HepG2 (cell line): ENCODE measurements around the gene CROT. TPM values are rescaled to one million over a fixed set of nuclear protein-coding genes. Genes with fewer than 3 reads are reported as not detected.

Source experiments
- ATAC-seq: fragments of 200-7000 bp; cut with Tn5 transposase; 3 replicates; pipeline ENCODE4 v1.9.1; 2020; ENCODE audit warnings: mild to moderate bottlenecking, moderate library complexity
- BruUV-seq: library from RNA; stranded (reverse); fragments of 400-500 nt; replicated peaks from 2 replicates; lab custom pipeline; 2021; lab: Mats Ljungman, UMichigan
- CTCF ChIA-PET: fragments of 300-600 bp; formaldehyde crosslinking; extraction: SDS; loops from one replicate; lab custom pipeline; 2021; ENCODE audit warnings: low total read pairs, inconsistent platforms, low intra/inter-chr PET ratio; lab: Yijun Ruan, JAX
- POLR2A ChIA-PET: fragments of 350-600 bp; sonication (Branson Sonifier 250); formaldehyde crosslinking; loops from one replicate; lab custom pipeline; 2020; ENCODE audit warnings: antibody characterized with exemption, inconsistent platforms; lab: Yijun Ruan, JAX
- DNase-seq: peaks from one replicate; pipeline ENCODE4 v3.0.0-alpha.2; 2015; ENCODE audit warnings: low spot score
- FAIRE-seq: peaks from 3 replicates; lab custom pipeline; 2011; peaks lifted over from hg19 to GRCh38; lab: Jason Lieb, UNC
- H2AFZ ChIP-seq: one replicate; pipeline ENCODE4 v1.6.1; 2011; ENCODE audit warnings: low read length, inconsistent platforms
- H3K27ac ChIP-seq: fragments of 300-600 bp; 3 replicates; pipeline ENCODE4 v1.8.0; 2011; ENCODE audit warnings: mixed run types, mild to moderate bottlenecking, mixed read lengths, low read length, inconsistent platforms; ENCODE audit not compliant: insufficient read depth; ENCODE audit errors: extremely low read length
- H3K27me3 ChIP-seq, 2 experiments: fragments of 200-600 bp in 1 of 2; 2 replicates in 1 of 2; 3 replicates in 1 of 2; pipeline versions ENCODE4 v1.6.0 to v1.8.0; 2011; ENCODE audit warnings: low read length in 2 of 2, mild to moderate bottlenecking in 2 of 2, moderate library complexity in 2 of 2, inconsistent platforms in 1 of 2; ENCODE audit not compliant: insufficient read depth in 2 of 2, control insufficient read depth in 1 of 2
- H3K36me3 ChIP-seq, 2 experiments: fragments of 200-600 bp in 1 of 2; replicated peaks in 1 of 2; 2 replicates in 1 of 2; 3 replicates in 1 of 2; pipeline versions ENCODE4 v1.5.1 to v1.8.0; 2011; ENCODE audit warnings: low read length in 2 of 2, inconsistent platforms in 1 of 2; ENCODE audit not compliant: insufficient read depth in 2 of 2, control insufficient read depth in 1 of 2
- H3K4me1 ChIP-seq: 2 replicates; pipeline ENCODE4 v1.5.1; 2012; ENCODE audit warnings: low read length, inconsistent platforms; ENCODE audit not compliant: insufficient read depth
- H3K4me2 ChIP-seq: 2 replicates; pipeline ENCODE4 v1.6.0; 2011; ENCODE audit warnings: low read depth, low read length, inconsistent platforms
- H3K4me3 ChIP-seq, 3 experiments: fragments of 200-600 bp in 1 of 3; sonication (generic), shearing (Covaris generic) in 1 of 3; replicated peaks in 1 of 3; 2 replicates each; pipeline ENCODE4 v1.5.1; 2011 to 2016; ENCODE audit warnings: low read length in 3 of 3, inconsistent platforms in 2 of 3, low read depth in 2 of 3, mild to moderate bottlenecking in 2 of 3, control low read depth in 1 of 3, mixed read lengths in 1 of 3; ENCODE audit not compliant: insufficient read depth in 1 of 3
- H3K79me2 ChIP-seq: one replicate; pipeline ENCODE4 v1.6.1; 2011; ENCODE audit warnings: low read length, inconsistent platforms; ENCODE audit not compliant: insufficient read depth
- H3K9ac ChIP-seq: 2 replicates; pipeline ENCODE4 v1.6.0; 2011; ENCODE audit warnings: mild to moderate bottlenecking, low read depth, low read length, inconsistent platforms; ENCODE audit not compliant: insufficient read depth
- H3K9me3 ChIP-seq: 2 replicates; pipeline ENCODE4 v1.5.1; 2012; ENCODE audit warnings: mild to moderate bottlenecking, low read length
- H4K20me1 ChIP-seq: 2 replicates; pipeline ENCODE4 v1.6.0; 2011; ENCODE audit warnings: inconsistent platforms, mild to moderate bottlenecking, low read length, moderate library complexity; ENCODE audit not compliant: insufficient read depth
- HOXA7 ChIP-seq: sonication (generic); formaldehyde crosslinking; IDR thresholded peaks from 2 replicates; pipeline ENCODE4 v1.8.1; 2022; ENCODE audit warnings: mild to moderate bottlenecking, missing genetic modification reagents, moderate library complexity
- MED8 ChIP-seq: sonication (generic); formaldehyde crosslinking; IDR thresholded peaks from 2 replicates; pipeline ENCODE4 v1.8.1; 2023; ENCODE audit warnings: mild to moderate bottlenecking, missing genetic modification reagents; ENCODE audit not compliant: insufficient replicate concordance
- NAIF1 ChIP-seq: sonication (generic); formaldehyde crosslinking; IDR thresholded peaks from 2 replicates; pipeline ENCODE4 v1.5.0; 2020; ENCODE audit warnings: mild to moderate bottlenecking, missing genetic modification reagents, borderline replicate concordance
- RAD51 ChIP-seq: fragments of 450-650 bp; IDR thresholded peaks from 2 replicates; pipeline ENCODE4 v1.6.1; 2016; ENCODE audit warnings: borderline replicate concordance
- SRSF4 ChIP-seq: fragments of 200-400 bp; formaldehyde crosslinking; IDR thresholded peaks from one replicate; pipeline ENCODE4 v1.6.1; 2018; ENCODE audit warnings: mild to moderate bottlenecking, low read depth, low read length, moderate library complexity; ENCODE audit not compliant: poor library complexity, severe bottlenecking
- ZGPAT ChIP-seq: IDR thresholded peaks from 2 replicates; pipeline ENCODE4 v1.6.1; 2016; ENCODE audit warnings: mild to moderate bottlenecking
- ZMYM4 ChIP-seq: sonication (generic); formaldehyde crosslinking; IDR thresholded peaks from 2 replicates; pipeline ENCODE4 v1.8.1; 2023; ENCODE audit warnings: mild to moderate bottlenecking, missing genetic modification reagents
- ZNF883 ChIP-seq: sonication (generic); formaldehyde crosslinking; IDR thresholded peaks from 2 replicates; pipeline ENCODE4 v1.5.1; 2020; ENCODE audit warnings: mild to moderate bottlenecking, missing genetic modification reagents; ENCODE audit errors: not compliant biosample characterization
- ZSCAN31 ChIP-seq: sonication (generic); formaldehyde crosslinking; IDR thresholded peaks from 2 replicates; pipeline ENCODE4 v1.5.0; 2020; ENCODE audit warnings: low read depth, mild to moderate bottlenecking, missing genetic modification reagents
- WGBS: methylation state at CpG from one replicate; pipeline ENCODE4 v1.1.6; 2017; ENCODE audit warnings: low lambda C conversion rate; 5-methylcytosine and 5-hydroxymethylcytosine counted together
- in situ Hi-C: cut with HindIII; loops from 2 replicates; pipeline ENCODE4 v1.10.0; 2017; ENCODE audit warnings: low pct_unique_long_range_greater_than_20kb; ENCODE audit not compliant: extremely low pct_ligation_motif_present
- intact Hi-C: fragments of 100-400 bp; cut with micrococcal nuclease; formaldehyde crosslinking; loops from one replicate; pipeline ENCODE4 v1.10.0; 2022; ENCODE audit not compliant: unreplicated experiment
- polyA plus RNA-seq, 8 experiments: library from polyadenylated mRNA; depleted of rRNA in 3 of 8; stranded (reverse) in 7 of 8; unstranded in 1 of 8; fragments of >200 nt; fragmentation: Illumina TruSeq in 4 of 8; extraction: Trizol in 4 of 8; gene quantifications; 2 replicates each; pipeline versions ENCODE4 v1.2.1 to v1.2.3, GENCODE V29; 2011 to 2016; ENCODE audit warnings: low read depth in 4 of 8, missing spikeins in 1 of 8, mixed read lengths in 1 of 8; ENCODE audit not compliant: insufficient read depth in 1 of 8
- total RNA-seq, 5 experiments: library from RNA; depleted of rRNA; stranded (reverse); fragments of >200 nt; fragmentation: Illumina TruSeq; extraction: Trizol; gene quantifications; 2 replicates each; pipeline ENCODE4 v1.2.3, GENCODE V29; 2016; ENCODE audit warnings: low read depth in 1 of 5

The CROT gene
- total and polyA plus RNA-seq, 2 of the 13 experiments (the other 11 are each of a cell fraction or from before 2014, with no cell fraction given), result 5.0 to 13.7 TPM

- no peak for TF ChIP-seq MED8 (CRISPR knock-in tag)
- TF ChIP-seq HOXA7 (CRISPR knock-in tag), result no peak
- TF ChIP-seq RAD51, result no peak
- TF ChIP-seq, all 625 proteins: peak for 10
Measured at GRCh38 chr7:87328281-87328680, 17.2 kb upstream of the CROT start (continued).

GRCh38 chr7:87330316-87330715, 15.1 kb upstream of the CROT start:
- BruUV-seq, result no TSS peak
- CTCF ChIA-PET, result no interaction called here
- H3K9me3 ChIP-seq, result peaks cover 51% of the 10 kb centered on the region
- in situ Hi-C loops, result no loop called here
- H2AFZ ChIP-seq, result no peak overlapping the region
- H3K9ac ChIP-seq, result no peak overlapping the region
- H4K20me1 ChIP-seq, result no peaks in the 10 kb centered on the region
- no peaks in the 10 kb centered on the region for H3K79me2 ChIP-seq
- no peak for DNase-seq
- FAIRE-seq, result no peak
- H3K4me3 ChIP-seq, result no peak overlapping the region
- peak overlapping the region; percentile 31 for H3K27ac ChIP-seq
- 0 out of 3 replicates have a peak, but pooled peaks have one; percentile 22 for ATAC-seq
- peaks cover 28% of the 10 kb centered on the region for H3K4me1 ChIP-seq
- H3K27me3 ChIP-seq, result no peaks in the 10 kb centered on the region
- H3K36me3 ChIP-seq, result no peaks in the 10 kb centered on the region
- TF ChIP-seq MED8 (CRISPR knock-in tag) (no peak), SRSF4 (no peak), ZMYM4 (CRISPR knock-in tag) (0 out of 2 replicates have a peak, but pooled peaks have one; percentile 11), ZGPAT (CRISPR knock-in tag) (no peak), ZSCAN31 (CRISPR knock-in tag) (no peak), ZNF883 (no peak), NAIF1 (0 out of 2 replicates have a peak, but pooled peaks have one; percentile 31)
- TF ChIP-seq, all 625 proteins: peak for 2
- intact Hi-C loops, result no loop called here
- 81% methylated on average over 3 of the region's 3 CpGs for WGBS
- H3K4me2 ChIP-seq, result no peak overlapping the region
- POLR2A ChIA-PET, result interaction anchor here (1.9 kb wide), 1 partner anchor 15 kb away, joined by 6 read pairs; the partner anchor contains the start of gene CROT
